ENCODE data around the gene PRKCE.

PRKCE gene

DNA sequence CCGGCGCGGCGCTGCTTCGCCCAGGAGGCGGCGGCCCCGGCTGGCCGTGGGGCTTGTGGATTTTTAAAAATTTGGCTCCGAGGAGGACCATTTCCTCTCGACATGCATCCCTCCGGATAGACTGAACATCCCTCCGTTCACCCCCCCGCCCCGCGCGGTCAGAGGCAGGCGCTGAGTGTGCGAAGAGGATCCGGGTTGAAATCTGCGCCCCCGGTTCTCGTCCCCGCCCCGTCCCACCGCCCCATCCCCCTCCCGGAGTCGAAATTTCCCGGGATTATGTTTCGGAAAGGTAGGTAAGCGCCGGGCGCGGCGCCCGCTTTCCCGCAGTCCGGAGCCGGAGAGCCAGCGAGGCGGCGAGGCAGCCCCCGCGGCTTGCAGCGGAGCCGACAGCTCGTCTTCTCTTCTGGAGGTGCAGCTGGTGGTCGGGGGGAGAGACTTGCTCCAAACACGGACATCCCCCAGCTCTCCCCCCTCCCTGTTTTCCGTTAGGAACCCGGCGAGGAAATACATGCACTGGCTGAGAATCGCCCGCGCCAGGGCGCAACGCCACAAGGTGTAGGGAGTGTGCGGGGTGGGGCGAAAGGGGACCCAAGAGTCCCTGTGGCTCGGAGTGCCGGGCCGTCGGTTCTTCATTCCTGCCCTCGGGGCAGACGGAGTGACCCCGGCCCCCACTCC, at the start of gene PRKCE:
Gene PRKCE (plus strand): TSS at position 261 of the 675 bp plus-strand sequence.
- DNase-seq, result peak; percentile 17 to 49

DNA sequence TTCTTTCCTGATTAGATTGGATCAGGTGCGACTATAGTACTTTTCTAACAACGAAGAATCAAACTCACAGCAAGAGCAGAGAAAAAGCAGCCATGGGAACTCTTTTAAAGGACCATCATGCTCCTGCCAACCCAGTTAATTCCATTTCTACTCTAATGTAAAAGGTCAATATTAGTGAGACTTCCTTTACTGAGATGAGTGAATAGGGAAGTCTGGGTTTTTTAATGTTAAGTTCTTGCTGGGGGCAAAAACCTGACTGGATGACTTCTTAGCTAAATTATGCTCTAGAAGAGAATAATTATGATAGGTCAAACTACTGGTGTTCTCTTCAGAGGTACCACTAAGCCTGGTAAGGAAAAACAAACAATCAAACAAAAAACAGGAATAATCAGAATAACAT, 48.9 kb upstream of the PRKCE start:
- DNase-seq, result no peak

DNA sequence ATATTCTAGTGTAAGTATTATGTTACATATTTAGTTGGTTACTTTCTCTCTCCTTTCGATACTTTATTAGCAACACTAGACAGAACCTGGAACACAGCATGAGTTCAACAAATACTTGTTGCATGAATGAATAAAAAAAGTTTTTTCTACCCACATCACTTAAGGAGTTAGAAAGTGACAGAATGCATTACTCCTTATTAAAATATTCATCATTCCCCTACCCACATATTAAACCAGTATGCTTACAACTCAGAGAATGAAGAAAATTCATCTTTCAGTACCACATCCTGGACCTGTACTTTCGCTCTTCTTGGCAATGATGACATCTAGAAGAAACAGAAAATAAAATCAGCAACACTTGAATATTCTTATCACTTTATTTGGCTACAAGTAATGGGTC, 46.4 kb upstream of the PRKCE start:
- DNase-seq, result no peak

DNA sequence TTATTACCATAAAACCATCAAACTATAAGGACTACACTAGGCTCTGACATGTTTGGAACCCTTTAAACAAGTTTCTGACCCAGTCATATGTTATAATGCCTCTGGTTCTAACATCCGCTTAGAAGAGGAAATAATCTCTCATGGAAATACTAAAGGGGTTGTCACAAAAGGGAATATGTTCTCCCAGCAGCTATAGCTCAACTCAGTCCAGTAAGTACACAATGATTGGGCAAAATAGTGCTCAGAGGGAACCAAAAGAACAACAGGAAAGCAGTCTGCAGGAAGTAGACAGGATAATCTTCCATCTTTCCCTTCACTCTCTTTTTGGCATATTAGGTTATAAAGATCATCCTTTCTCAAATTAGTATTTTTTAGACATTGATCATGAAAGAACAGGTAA, 44.7 kb upstream of the PRKCE start:
- DNase-seq, result no peak

DNA sequence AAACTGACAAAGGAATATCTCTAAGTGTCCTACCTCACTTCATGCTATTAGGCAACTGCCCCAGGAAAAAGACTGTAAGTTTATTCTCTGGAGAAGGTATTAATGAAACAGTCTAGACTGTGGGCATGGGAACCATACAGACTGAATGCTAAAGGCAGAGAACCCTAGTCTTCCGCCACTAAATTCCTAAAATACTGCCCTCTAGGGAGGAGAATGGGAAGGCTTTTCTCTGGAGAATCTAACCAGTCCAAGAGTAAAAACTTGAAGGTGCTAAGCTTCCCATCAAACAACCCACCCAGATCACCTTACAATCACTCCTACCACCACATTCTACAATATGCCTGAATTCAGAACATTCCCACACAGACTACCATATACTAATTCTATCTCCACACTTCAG, 43.8 kb upstream of the PRKCE start:
- no peak for DNase-seq

DNA sequence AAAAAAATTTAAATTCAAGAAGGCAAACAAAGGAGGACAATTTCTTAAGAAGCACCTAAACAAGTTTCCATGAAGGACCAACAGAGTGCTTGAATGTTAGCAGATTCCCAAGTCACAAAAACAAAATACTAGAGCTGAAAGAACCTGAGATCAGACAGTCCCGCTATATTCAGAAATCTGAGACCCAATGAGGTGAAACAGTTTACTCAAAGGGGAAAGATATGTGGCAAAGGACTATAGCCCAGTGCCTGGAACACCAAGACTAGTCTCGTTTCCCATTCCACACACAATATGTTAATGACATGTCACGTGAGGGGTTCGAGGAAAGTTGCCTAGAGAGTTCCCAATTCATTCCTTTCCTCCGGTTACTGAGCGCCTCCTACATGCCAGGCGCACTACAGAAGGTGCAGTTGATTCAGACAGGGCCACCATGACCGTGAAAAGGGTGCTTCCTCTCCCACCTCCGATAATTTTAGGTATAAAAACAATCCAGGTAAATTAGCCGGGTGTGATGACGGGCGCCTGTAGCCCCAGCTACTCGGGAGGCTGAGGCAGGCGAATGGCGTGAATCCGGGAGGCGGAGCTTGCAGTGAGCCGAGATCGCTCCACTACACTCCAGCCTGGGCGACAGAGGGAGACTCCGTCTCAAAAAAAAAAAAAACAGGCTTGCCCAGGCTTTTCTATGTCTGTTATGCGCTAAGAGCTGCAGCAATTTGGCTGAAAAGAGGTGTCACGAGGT, 41.0 kb upstream of the PRKCE start:
- DNase-seq, result peak; percentile 51 to 54

DNA sequence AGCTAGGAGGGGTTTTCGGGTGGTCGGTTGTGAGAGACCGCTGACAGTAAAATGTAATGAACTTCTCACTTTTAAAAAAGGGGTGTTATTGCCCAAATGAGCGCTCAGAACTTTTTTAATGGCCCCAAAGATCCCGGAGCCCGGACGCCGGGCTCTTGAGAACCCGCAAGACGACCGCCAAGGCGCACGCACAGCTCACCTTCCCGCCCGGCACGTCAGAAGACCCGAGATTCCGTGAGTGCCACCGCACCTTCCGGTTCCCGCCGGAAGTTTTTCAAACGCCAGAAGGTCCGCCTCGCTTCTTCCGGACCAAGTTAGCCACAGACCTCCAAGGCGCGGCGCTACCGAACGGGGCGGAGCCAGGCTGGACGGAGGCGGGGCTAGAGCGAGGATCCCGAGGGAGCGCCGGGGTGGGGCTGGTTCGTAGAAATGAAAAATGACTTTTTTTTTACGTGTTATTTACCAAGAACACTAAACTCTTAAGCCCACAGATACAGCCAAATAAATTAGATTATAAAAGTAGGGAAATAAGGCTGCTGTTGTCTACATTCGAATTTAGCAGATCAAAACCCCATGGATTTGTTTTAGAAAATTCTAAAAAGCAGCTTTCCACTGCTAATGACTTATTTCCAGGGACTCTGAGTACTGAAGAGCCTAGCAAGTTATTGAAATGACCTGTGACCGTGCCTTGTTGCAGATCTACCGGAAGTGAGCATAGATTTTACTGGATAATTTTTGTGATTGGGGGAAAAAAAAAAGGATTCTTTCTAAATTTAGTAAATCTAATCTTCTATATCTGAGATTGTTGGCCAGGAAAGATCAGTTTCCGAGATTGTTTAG, 40.2 kb upstream of the PRKCE start, which contains the start of gene SRBD1:
Gene SRBD1 (minus strand): TSS at position 248 of the 840 bp plus-strand sequence. CDS start 5,826 bp downstream, outside the sequence.
- DNase-seq, result peak; percentile 86 to 90

DNA sequence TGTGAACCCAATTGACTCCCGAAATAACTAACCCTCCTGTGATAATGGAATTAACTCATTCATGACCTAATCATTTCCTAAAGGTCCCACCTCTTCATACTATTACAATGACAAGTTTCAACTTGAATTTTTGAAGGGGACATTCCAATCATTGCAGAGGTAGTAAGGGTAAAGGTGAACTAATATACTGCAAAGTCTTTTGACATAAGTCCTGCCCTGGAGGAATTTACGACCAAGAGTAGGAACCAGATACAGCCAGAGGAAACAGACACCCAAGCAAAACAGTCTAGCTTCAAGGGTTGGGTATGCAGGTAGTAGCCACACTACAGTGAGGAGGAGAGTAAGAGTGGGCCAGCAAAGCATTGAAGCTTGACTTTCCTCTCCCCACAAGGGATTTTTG, 39.2 kb upstream of the PRKCE start:
- no peak for DNase-seq

DNA sequence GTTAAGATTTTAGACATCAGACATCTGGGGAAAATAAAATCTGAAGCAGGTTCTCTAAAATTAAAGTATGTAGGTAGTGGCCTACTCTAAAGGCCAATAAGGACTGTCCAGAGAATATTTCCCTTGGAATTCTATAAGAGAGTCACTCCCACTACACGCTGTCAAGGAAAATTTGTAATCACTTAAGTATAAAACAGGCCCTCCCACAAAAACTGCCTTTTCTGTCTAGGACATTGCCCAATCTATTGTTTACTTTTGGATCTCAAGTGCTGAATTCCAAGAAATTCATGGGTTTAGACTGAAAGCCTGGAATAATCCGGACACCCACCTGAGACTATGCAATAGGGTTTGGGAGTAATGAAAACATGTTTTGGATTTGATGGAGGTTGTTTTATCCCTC, 38.7 kb upstream of the PRKCE start:
- no peak for DNase-seq

DNA sequence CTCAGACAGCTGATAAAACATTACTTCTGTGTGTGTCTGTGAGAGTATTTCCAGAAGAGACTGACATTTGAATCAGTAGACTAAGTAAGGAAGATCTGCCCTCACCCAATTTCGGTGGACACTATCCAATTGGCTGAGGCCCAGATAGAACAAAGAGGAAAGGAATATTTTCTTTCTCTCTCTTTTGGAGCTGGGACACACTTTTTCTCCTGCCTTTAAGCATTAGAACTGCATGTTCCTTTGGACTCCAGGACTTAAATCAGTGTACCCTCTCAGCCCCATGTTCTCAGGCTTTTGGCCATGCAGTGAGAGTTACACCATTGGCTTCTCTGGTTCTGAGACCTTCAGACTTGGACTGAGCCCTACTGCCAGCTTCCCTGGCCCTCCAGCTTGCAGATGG, 37.1 kb upstream of the PRKCE start:
- DNase-seq, result no peak

DNA sequence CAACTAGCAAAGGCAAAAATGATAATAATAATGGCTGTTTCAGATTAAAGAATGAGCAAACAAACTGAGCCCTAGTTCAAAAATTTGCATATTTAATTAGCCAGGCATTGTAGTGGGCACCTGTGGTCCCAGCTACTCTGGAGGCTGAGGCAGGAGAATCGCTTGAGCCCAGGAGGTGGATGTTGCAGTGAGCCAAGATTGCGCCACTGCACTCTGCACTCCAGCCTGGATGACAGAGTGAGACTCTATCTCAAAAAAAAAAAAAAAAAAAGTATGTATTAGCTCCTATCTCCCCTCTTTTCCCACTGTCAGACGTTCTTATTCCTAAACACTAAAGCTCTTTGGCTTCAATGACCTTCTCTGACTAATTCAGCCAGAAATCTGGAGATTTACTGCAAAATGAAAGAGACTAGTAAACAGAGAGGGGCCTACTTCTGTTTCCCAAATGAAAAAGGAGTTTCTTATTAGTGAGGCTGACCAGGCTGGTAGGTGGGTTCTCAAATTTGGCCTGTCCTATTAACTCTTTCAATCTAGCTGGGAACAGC, 36.5 kb upstream of the PRKCE start:
- DNase-seq, result no peak

DNA sequence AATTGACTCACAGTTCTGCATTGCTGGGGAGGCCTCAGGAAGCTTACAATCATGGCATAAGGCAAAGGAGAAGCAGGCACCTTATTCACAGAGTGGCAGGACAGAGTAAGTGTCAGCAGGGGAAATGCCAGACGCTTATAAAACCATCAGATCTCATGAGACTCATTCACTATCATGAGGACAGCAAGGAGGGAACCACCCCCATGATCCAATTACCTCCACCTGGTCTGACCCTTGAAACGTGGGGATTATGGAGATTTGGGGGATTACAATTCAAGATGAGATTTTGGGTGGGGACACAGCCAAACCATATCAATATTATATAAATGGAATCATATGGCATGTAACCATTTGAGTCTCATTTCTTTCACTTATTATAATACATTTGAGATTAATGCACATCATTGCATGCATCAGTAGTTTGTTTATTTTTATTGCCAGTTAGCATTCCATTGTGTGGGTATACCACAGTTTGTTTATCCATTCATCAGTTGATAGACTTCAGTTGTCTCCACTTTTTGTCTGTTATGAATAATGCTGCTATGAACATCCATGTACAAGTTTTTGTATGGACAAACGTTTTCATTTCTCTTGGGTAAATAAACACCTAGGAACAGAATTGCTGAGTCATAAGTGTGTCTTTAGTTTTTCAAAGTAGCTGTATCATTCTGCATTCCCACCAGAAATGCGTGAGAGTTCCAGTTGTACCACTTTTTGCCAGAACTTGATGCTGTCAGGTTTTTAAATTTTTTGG, 34.6 kb upstream of the PRKCE start:
- no peak for DNase-seq

DNA sequence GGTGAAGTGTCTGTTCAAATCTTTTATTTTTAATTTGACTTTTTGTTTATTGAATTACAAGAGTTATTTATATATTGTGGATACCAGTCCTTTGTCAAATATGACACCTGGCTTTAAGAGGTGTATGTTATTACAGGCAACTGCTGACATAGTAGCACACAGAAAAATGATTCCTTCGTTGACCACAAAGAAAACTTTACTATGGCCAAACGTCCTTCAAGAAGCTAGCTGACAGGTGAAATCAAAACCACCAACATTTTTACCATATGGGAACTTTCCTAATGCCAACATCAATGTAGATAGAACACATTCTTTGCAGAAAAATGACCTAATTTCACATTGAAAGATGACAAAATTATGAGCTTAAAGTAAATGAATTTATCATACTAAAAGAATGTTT, 34.0 kb upstream of the PRKCE start:
- no peak for DNase-seq

DNA sequence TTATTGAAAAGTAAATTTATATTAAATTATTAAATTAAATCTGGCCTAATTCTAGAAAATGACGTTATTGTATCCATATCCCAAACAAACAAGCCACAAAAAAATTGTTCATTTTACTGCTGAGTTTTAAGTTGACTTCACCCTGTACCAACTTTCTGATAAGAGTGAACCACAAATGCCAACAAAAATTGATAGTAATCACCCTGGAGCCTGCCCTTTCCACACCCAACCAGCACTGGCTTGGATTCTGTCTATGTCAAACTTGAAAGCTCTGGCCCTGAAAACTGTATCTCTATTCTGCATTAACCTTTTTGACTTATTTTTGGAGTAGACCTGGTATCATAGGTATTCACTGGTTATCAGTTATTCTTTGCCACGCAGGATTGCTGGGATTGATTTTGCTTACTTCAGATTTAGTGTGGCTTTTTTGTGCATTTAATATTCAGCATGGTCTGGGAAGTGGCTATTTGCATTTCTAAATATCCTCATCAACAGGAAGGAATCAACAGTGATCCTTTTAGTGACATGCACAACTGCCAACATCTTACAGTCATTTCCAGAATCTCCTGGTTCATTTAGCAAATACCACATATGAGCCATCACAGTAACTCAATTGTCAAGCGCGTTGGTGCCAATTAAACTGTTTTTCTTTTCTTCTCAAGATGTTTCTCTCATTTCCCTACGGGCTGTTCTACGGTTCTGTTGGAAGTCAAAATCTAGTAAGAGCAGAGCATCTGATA, 29.0 kb upstream of the PRKCE start:
- no peak for DNase-seq

DNA sequence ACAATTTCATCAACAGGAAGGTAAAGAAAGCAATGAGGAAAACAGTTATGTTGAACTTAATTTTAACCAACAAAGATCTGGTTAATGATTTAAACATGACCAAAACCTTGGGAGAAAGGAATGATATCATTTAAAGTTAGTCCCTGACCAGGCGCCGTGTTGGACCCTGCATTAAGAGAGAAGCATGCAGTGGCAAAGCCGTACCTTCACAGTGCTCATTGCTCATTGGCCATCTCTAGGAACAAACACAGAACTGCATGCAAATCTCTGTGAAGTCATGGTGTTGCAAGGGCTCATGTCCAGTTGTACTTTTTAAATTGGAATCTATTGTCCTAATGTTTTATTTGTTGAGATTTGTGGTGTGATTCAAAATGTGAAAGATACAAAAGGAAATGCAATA, 28.4 kb upstream of the PRKCE start:
- no peak for DNase-seq

DNA sequence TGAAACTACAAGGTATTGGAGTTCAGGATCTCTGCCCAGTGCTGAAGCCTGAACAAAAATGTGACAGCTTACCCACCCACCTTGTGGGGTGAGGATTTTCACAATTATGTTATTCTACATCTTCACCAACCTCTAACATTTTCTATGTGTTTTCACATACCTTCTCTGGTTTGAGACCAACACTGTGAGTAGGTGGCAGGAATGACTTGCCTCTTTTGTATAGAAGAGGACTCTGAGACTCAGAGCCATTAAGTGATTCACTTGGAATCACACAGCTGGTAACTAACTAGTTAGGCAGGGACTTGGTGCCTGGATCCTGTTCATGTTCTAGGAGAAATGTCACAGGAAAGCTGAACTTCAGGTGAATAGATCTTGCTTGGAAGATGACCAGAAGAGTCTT, 25.7 kb upstream of the PRKCE start:
- no peak for DNase-seq

DNA sequence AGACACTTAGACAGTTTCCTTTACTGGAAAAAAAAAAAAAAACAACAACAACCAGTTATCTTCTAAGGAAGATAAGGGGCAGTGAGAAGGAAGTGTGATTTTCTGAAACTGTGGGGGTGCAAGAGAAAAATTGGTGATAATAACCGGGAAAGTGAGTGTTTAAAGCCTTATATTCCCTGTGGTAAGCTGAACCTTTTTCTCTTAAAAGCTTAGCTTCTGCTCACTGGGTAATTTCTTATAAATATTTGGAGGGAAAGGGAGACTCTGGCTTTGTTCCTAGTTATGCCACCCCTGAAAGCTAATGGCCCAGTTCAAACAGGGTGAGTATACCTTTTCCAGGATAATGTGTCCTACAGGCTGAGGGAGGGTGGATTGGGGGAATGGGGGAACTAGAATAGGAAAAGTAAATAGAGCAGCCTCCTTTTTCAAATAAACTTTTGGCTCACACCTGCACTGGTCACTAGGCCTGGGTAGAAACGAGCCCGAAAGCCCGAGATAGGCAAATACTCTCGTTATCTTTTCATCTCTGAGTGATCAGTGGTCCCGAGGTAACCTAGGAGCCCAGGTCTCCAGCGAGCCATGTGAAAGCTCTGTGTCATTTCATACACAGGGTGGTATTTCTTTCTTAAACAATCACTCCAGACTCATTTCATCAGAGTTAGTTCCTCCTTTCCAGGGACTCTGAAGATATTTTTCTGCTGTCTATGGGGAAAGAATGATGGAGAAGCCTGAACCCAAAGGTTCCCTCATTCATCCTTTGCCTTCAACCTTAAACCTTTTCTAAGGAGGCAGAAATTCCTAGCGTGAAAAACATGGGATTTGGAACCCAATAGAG, 24.9 kb upstream of the PRKCE start:
- DNase-seq, result no peak

DNA sequence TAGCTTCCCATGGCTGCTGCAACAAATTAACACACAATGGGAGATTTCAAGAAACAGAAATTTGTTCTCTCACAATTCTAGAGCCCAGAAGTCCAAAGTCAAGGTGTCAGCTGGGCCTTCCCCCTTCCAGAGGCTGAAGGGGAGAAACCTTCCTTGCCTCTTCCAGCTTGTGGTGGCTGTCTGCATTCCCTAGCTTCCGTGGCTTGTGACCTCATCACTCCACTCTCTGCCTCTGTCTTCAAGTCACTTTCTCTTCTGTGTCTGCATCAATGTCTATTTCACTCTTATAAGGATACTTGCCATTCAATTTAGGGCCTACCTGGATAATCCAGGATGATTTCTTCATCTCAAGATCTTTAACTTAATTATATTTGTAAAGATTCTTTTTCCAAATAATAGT, 23.6 kb upstream of the PRKCE start:
- no peak for DNase-seq

DNA sequence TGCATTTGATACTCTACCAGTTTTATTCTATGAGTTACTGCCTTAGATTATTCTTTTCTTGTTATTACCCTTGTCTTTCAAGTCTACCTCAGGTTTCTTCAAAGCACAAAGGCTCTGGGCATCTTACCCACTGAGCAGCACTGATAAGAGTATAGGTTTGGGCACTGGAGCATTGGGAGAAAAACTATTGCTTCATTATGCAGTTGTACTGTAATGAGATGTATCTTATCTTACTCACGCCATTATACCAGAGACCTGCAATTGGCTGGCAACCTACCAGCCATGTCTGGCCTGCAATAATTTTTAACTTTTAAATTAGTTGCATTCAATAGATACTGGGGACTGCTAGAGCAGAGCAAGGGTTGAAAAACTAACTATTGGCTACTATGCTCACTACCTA, 21.5 kb upstream of the PRKCE start:
- no peak for DNase-seq

DNA sequence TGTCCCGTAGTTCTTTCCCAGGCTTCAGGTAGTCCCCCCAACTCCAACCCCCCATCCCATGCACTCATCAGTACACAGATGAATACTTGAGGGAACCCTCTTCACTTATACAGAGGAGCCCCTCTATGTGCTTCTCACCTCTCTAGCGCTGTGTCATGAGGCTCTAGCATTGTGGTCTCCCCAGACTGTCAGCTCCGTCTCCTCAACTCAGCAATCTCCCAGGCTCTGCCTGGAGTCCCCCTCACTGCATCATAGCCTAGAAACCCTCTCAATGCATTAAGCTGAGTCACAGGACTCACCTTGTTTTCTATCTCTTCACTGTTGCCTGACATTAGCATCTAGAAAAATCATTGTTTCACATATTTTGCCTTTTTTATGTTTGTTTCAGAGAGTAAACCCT, 20.2 kb upstream of the PRKCE start:
- no peak for DNase-seq

DNA sequence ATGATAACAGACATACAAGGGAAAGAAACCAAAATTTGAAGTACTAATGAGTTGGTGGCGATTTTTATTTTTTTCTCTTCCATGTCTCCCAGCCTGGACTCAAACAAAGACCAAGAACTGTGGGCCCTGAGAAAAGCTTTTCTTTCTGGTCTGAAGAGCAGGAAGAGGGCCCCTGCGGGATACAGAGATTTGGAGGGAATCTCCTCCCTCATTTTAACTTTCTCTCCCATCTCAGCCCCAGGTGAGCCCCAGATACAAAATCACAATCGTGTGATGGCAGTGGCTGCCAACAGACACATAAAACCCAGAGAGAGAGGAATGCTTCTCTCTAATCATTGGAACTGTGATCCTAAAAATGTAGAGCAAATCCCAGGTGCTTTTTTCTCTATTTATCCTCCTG, 19.5 kb upstream of the PRKCE start:
- DNase-seq, result no peak
